Aorta (tissue), 4 donors: Measurements from ENCODE around the gene MTF2. TPM values are rescaled to one million over a fixed set of nuclear protein-coding genes. Genes with fewer than 3 reads are reported as not detected.

ENCODE experiments used
- polyA plus RNA-seq, 2 donors: library from polyadenylated mRNA; stranded (reverse); fragments of 200-250 nt; gene quantifications; one replicate each; pipeline ENCODE4 v1.2.3, GENCODE V29; 2013
- total RNA-seq, 2 donors: library from RNA; stranded (reverse); fragmentation: NEBNext Ultra II Directional; extraction: Animal tissue kit (Norgen Biotek cat#: 25700); gene quantifications; one replicate each; pipeline ENCODE4 v1.2.1, GENCODE V29; 2021
- donor health status: healthy with polysubstance abuse.
- donor health status: Bipolar disorder and iron deficiency.
- donor health status: DM: no; HTN: no; CAD: no.
- donor health status: DM: yes; HTN: yes; CAD: no.

MTF2 gene
- total and polyA plus RNA-seq, 4 donors, result 6.6 to 32.7 (median 13.1) TPM

Other genes starting within 250 kb of the MTF2 start
- 100 to 1,000 TPM; 778 to 824 TPM for gene RPL5, start 247.2 kb upstream of the MTF2 start, total RNA-seq
- 1,000 to 10,000 TPM; 1,953 to 3,435 TPM for gene RPL5, start 247.2 kb upstream of the MTF2 start, polyA plus RNA-seq
- 10 to 100 TPM; 11.0 to 15.9 TPM for gene DIPK1A, start 117.8 kb upstream of the MTF2 start, total RNA-seq
- 10 to 100 TPM in 1 of 2 donors, 1 to 10 TPM in 1; 4.9 to 10.6 TPM for gene DIPK1A, start 117.8 kb upstream of the MTF2 start, polyA plus RNA-seq
- 10 to 100 TPM; 43.4 to 49.7 TPM for gene TMED5, start 101.1 kb downstream of the MTF2 start, total RNA-seq
- gene TMED5, start 101.1 kb downstream of the MTF2 start, polyA plus RNA-seq, result 10 to 100 TPM; 17.4 to 28.9 TPM
- 1 to 10 TPM; 5.9 to 6.6 TPM for gene CCDC18, start 101.4 kb downstream of the MTF2 start, total RNA-seq
- 1 to 10 TPM; 1.2 to 2.9 TPM for gene CCDC18, start 101.4 kb downstream of the MTF2 start, polyA plus RNA-seq